ENCODE measurements around the gene NCKAP5L. TPM values are rescaled to one million over a fixed set of nuclear protein-coding genes. Genes with fewer than 3 reads are reported as not detected.

NCKAP5L gene
- total RNA-seq, 1 experiment from 2014 or later: 13.3 TPM

- Histone ChIP-seq H3K9me3 (ENCODE audit: low read length) (no peaks in the 10 kb centered on the region), H3K4me1 (ENCODE audit: insufficient read depth, low read length) (no peaks in the 10 kb centered on the region), H4K20me1 (ENCODE audit: low read length) (no peaks in the 10 kb centered on the region), H3F3A (ENCODE audit: low read length, unreplicated experiment) (no peaks in the 10 kb centered on the region), H2AFZ (ENCODE audit: low read length) (no peak overlapping the region), H3K79me2 (ENCODE audit: low read length) (no peaks in the 10 kb centered on the region), H3K27me3 (ENCODE audit: low read length) (no peaks in the 10 kb centered on the region), H3K4me2 (ENCODE audit: low read length) (no peak overlapping the region), H3K9me2 (replicated peaks; ENCODE audit: low read length) (no peaks in the 10 kb centered on the region), H3K4me3 (ENCODE audit: low read length) (no peak overlapping the region), H3K9ac (ENCODE audit: low read length) (no peak overlapping the region), H3K27ac (ENCODE audit: low read length) (no peak overlapping the region), H3K36me3 (ENCODE audit: low read depth, low read length) (no peaks in the 10 kb centered on the region)
- CTCF ChIA-PET: interaction anchor here (0.7 kb wide), 1 partner anchor 310 kb away, joined by 3 read pairs; the partner anchor contains the start of gene COX14
- DNase-seq (no peak), ATAC-seq (no peak)
- intact Hi-C loops (cut with micrococcal nuclease): no loop called here
- POLR2A ChIA-PET (ENCODE audit: unreplicated experiment): interaction anchor here (0.6 kb wide), 1 partner anchor 1024 kb away, joined by 6 read pairs; no protein-coding TSS in a partner anchor
- TF ChIP-seq EZH2 (IDR thresholded peaks at IDR 0.05; ENCODE audit: low read length, unreplicated experiment) (no peak), EZH2phosphoT487 (IDR thresholded peaks at IDR 0.05; ENCODE audit: borderline replicate concordance, low read length) (no peak), CTCF (conservative IDR thresholded peaks at IDR 0.05; ENCODE audit: low read depth, low read length) (no peak)
- no TSS peak for BruUV-seq (replicated peaks)
Measured at GRCh38 chr12:49801141-49802063, 26.8 kb downstream of the NCKAP5L start.

GRCh38 chr12:49800421-49801140 lies 27.6 kb downstream of the NCKAP5L start:
- BruUV-seq (replicated peaks): no TSS peak
- intact Hi-C loops (cut with micrococcal nuclease): no loop called here
- no peak for DNase-seq
- H3K4me2 ChIP-seq (ENCODE audit: low read length): no peak overlapping the region
- TF ChIP-seq CTCF (conservative IDR thresholded peaks at IDR 0.05; ENCODE audit: low read depth, low read length) (no peak), EZH2 (IDR thresholded peaks at IDR 0.05; ENCODE audit: low read length, unreplicated experiment) (no peak), EZH2phosphoT487 (IDR thresholded peaks at IDR 0.05; ENCODE audit: borderline replicate concordance, low read length) (no peak)
- CTCF ChIA-PET: no interaction called here
- H3K27ac ChIP-seq (ENCODE audit: low read length): no peak overlapping the region
- POLR2A ChIA-PET (ENCODE audit: unreplicated experiment): interaction anchor here (0.6 kb wide), 1 partner anchor 1025 kb away, joined by 6 read pairs; no protein-coding TSS in a partner anchor
- H3K79me2 ChIP-seq (ENCODE audit: low read length): no peaks in the 10 kb centered on the region
- no peaks in the 10 kb centered on the region for H3K4me1 ChIP-seq (ENCODE audit: insufficient read depth, low read length)
- H2AFZ ChIP-seq (ENCODE audit: low read length): no peak overlapping the region
- no peaks in the 10 kb centered on the region for H3K9me3 ChIP-seq (ENCODE audit: low read length)
- no peak overlapping the region for H3K9ac ChIP-seq (ENCODE audit: low read length)
- H4K20me1 ChIP-seq (ENCODE audit: low read length): no peaks in the 10 kb centered on the region
- no peak overlapping the region for H3K4me3 ChIP-seq (ENCODE audit: low read length)
- H3K36me3 ChIP-seq (ENCODE audit: low read depth, low read length): no peaks in the 10 kb centered on the region
- H3K9me2 ChIP-seq (replicated peaks; ENCODE audit: low read length): no peaks in the 10 kb centered on the region
- ATAC-seq: no peak
- H3F3A ChIP-seq (ENCODE audit: low read length, unreplicated experiment): no peaks in the 10 kb centered on the region
- H3K27me3 ChIP-seq (ENCODE audit: low read length): no peaks in the 10 kb centered on the region
